ENCODE results near the gene RASSF1.
A peak's percentile ranks its signal among the peaks of the same experiment; 100 is the strongest.

RASSF1 gene

DNA sequence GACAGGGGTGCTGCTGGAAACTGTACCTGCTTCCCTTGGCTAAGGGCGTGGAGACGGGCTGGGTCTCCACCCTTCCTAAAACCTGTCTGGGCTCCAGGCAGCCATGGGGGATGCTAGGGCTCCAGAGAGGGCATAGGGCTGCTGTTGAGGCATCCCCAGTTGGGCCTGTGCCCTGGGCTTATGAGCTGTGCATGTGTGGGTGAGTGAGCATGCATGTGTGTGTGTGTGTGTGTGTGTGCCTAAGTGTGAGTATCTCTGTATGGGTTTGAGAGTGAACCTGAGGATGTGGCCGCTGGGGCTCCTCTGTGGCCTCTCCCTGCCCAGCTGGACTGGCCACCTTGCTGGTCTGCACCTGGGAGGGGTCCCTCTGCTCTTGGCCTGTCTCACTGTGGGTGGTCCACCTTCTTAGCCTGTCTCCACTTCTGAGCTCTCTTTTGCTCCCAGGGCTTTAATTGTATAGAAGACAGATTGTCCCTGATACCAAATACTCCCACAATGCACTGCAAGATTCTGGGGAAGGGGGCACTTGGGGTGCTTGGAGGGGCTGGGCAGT lies 30.6 kb upstream of the RASSF1 start:
- TF ChIP-seq EZH2phosphoT487 (IDR thresholded peaks at IDR 0.05; ENCODE audit: borderline replicate concordance, low read length), result no peak
- TF ChIP-seq, protein P1, sequence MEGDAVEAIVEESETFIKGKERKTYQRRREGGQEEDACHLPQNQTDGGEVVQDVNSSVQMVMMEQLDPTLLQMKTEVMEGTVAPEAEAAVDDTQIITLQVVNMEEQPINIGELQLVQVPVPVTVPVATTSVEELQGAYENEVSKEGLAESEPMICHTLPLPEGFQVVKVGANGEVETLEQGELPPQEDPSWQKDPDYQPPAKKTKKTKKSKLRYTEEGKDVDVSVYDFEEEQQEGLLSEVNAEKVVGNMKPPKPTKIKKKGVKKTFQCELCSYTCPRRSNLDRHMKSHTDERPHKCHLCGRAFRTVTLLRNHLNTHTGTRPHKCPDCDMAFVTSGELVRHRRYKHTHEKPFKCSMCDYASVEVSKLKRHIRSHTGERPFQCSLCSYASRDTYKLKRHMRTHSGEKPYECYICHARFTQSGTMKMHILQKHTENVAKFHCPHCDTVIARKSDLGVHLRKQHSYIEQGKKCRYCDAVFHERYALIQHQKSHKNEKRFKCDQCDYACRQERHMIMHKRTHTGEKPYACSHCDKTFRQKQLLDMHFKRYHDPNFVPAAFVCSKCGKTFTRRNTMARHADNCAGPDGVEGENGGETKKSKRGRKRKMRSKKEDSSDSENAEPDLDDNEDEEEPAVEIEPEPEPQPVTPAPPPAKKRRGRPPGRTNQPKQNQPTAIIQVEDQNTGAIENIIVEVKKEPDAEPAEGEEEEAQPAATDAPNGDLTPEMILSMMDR (IDR thresholded peaks at IDR 0.05; ENCODE audit: low read depth, low read length, poor library complexity, severe bottlenecking), result no peak
- H3K4me1 ChIP-seq (ENCODE audit: control insufficient read depth, low read length), result no peaks in the 10 kb centered on the region
- H3K4me3 ChIP-seq (ENCODE audit: low read length), result no peak overlapping the region
- H3K27me3 ChIP-seq (ENCODE audit: control insufficient read depth, low read length), result peaks cover 8% of the 10 kb centered on the region
- H3K79me2 ChIP-seq (ENCODE audit: control insufficient read depth, low read length), result no peaks in the 10 kb centered on the region
- H3K36me3 ChIP-seq (ENCODE audit: control insufficient read depth, low read length), result no peaks in the 10 kb centered on the region
- no peak overlapping the region for H3K27ac ChIP-seq (ENCODE audit: low read depth, low read length)
- H3K9me3 ChIP-seq (ENCODE audit: control insufficient read depth, insufficient read depth, low read length), result no peaks in the 10 kb centered on the region
- H3K9me2 ChIP-seq (replicated peaks; ENCODE audit: control insufficient read depth, low read length), result no peaks in the 10 kb centered on the region
- no peak overlapping the region for H3K4me2 ChIP-seq (ENCODE audit: low read length)
- no peaks in the 10 kb centered on the region for H4K20me1 ChIP-seq (ENCODE audit: control insufficient read depth, insufficient read depth, low read depth, low read length)
- H3F3A ChIP-seq (ENCODE audit: control insufficient read depth, insufficient read depth), result no peaks in the 10 kb centered on the region

DNA sequence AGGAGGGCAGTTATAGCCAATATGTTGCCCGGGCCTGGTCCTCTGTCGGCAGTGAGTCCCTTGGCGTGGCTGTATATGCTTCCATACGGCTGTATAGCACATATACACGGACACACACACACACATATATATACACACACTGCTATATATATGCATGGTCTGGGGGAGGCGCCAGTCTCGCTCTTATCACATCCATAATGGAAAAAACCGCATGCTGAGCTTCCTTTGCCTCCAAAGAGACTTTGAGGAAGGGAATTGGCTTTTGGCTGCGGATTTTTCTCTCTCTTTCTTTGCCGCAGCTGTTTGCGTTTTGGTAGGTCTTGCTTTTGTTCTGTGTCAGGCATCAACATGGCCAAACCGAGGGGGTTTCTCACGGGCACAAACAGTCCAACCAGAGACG lies 30.0 kb upstream of the RASSF1 start:
- Histone ChIP-seq H4K20me1 (ENCODE audit: control insufficient read depth, insufficient read depth, low read depth, low read length) (no peaks in the 10 kb centered on the region), H3K9me3 (ENCODE audit: control insufficient read depth, insufficient read depth, low read length) (no peaks in the 10 kb centered on the region), H3K4me1 (ENCODE audit: control insufficient read depth, low read length) (peaks cover 3% of the 10 kb centered on the region), H3K79me2 (ENCODE audit: control insufficient read depth, low read length) (no peaks in the 10 kb centered on the region), H3K4me2 (ENCODE audit: low read length) (no peak overlapping the region), H3K27ac (ENCODE audit: low read depth, low read length) (no peak overlapping the region), H3K4me3 (ENCODE audit: low read length) (no peak overlapping the region), H3K9me2 (replicated peaks; ENCODE audit: control insufficient read depth, low read length) (no peaks in the 10 kb centered on the region), H3F3A (ENCODE audit: control insufficient read depth, insufficient read depth) (no peaks in the 10 kb centered on the region), H3K27me3 (ENCODE audit: control insufficient read depth, low read length) (peaks cover 14% of the 10 kb centered on the region), H3K36me3 (ENCODE audit: control insufficient read depth, low read length) (no peaks in the 10 kb centered on the region)
- TF ChIP-seq, protein P1 (IDR thresholded peaks at IDR 0.05; ENCODE audit: low read depth, low read length, poor library complexity, severe bottlenecking), result peak; percentile 40
- no peak for TF ChIP-seq EZH2phosphoT487 (IDR thresholded peaks at IDR 0.05; ENCODE audit: borderline replicate concordance, low read length)

DNA sequence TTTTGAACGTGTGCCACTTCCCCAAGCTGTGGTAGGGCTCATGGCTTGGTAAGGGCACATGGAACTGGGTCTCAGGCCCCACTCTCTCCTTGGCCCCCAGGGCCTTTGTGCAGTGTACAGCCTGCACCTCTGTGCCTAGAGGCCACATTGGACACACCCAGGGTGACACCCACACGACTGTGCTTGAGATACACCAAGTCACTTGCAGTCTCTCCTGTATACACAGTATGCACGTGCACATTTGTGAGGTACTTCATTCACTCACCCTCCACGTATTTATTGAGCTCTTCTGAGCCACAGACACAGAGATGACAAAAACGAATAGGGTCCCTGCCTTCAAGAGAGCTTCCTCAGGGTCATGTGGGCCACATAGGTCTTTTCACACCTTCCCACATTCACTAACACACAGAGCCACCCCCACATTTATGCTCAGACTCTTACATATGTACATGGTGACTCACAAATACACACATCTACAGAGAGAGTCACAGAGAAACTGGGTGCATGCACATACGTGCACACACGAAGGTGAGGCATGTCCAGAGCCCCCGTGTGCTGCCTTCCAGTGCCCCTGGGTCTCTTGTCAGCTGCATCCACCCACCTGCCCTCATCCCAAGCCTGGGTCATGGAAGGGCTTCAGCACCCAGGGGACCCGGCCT lies 28.5 kb upstream of the RASSF1 start:
- H3K27ac ChIP-seq (ENCODE audit: low read depth, low read length), result no peak overlapping the region
- H3K9me3 ChIP-seq (ENCODE audit: control insufficient read depth, insufficient read depth, low read length), result no peaks in the 10 kb centered on the region
- peaks cover 15% of the 10 kb centered on the region for H3K27me3 ChIP-seq (ENCODE audit: control insufficient read depth, low read length)
- no peaks in the 10 kb centered on the region for H3K79me2 ChIP-seq (ENCODE audit: control insufficient read depth, low read length)
- no peaks in the 10 kb centered on the region for H3K36me3 ChIP-seq (ENCODE audit: control insufficient read depth, low read length)
- H3K4me2 ChIP-seq (ENCODE audit: low read length), result no peak overlapping the region
- TF ChIP-seq, protein P1 (IDR thresholded peaks at IDR 0.05; ENCODE audit: low read depth, low read length, poor library complexity, severe bottlenecking), result no peak
- TF ChIP-seq EZH2phosphoT487 (IDR thresholded peaks at IDR 0.05; ENCODE audit: borderline replicate concordance, low read length), result no peak
- no peak overlapping the region for H3K4me3 ChIP-seq (ENCODE audit: low read length)
- H3F3A ChIP-seq (ENCODE audit: control insufficient read depth, insufficient read depth), result no peaks in the 10 kb centered on the region
- H3K9me2 ChIP-seq (replicated peaks; ENCODE audit: control insufficient read depth, low read length), result no peaks in the 10 kb centered on the region
- no peaks in the 10 kb centered on the region for H4K20me1 ChIP-seq (ENCODE audit: control insufficient read depth, insufficient read depth, low read depth, low read length)
- H3K4me1 ChIP-seq (ENCODE audit: control insufficient read depth, low read length), result peaks cover 10% of the 10 kb centered on the region
